HG02623 (cell line): Measurements from ENCODE around the gene TFDP2.
"Not testable (repeated sequence)": the region's sequence is repeated elsewhere in the genome, so short reads cannot be mapped to it uniquely, and the experiment has no call there.

Experiments
- ATAC-seq: cut with Tn5 transposase; IDR thresholded peaks from one replicate; pipeline ENCODE4 v1.9.1; 2021; ENCODE audit warnings: moderate library complexity; ENCODE audit not compliant: unreplicated experiment

Gene TFDP2

GRCh38 chr3:142075656-142076055 is 73.7 kb downstream of the TFDP2 start:
- not testable (repeated sequence) for ATAC-seq

- ATAC-seq: no peak
These were observed 76.5 kb downstream of the TFDP2 start for GRCh38 chr3:142072816-142073215.

- no peak for ATAC-seq
These were observed 83.4 kb downstream of the TFDP2 start for GRCh38 chr3:142065932-142066331.

- ATAC-seq: no peak
These were observed 84.0 kb downstream of the TFDP2 start for GRCh38 chr3:142065344-142065743.

DNA sequence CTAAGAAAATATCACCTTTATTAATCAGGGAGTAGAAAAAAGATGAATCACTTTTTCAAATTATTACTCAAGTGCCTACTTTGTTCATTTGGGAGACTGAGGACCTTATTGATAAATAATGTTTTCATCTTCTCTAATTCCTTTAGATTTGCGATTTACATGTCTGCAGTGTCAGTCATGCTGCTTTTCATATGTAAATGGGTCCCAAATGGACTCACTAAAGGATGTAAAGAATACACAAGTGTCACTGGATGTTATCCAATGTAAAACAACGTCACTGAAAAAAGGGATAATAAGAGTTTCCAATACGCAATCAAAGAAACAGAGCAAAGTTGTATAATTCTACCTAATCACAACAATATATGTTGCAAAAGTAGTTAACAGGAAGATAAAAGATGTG is 84.9 kb downstream of the TFDP2 start:
- ATAC-seq: no peak

- ATAC-seq: no peak
These were observed 92.0 kb downstream of the TFDP2 start for GRCh38 chr3:142057331-142057725.

- ATAC-seq: no peak
These were observed 92.6 kb downstream of the TFDP2 start for GRCh38 chr3:142056656-142057330.

DNA sequence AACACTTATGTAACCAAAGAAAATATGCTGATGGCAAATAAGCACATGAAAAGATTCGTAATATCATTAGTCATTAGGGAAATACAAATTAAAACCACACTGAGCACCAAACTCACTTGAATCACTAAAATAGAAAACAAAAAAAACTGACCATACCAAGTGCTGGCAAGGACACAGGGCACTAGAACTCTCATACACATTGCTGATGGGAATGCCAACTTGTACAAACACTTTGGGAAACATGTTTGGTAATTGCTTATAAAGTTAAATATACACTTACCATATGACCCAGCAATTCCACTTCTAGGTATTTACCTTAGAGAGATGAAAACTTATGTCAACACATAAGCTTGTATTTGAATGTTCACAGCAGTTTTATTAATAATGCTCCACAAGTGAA is 95.5 kb downstream of the TFDP2 start:
- no peak for ATAC-seq

DNA sequence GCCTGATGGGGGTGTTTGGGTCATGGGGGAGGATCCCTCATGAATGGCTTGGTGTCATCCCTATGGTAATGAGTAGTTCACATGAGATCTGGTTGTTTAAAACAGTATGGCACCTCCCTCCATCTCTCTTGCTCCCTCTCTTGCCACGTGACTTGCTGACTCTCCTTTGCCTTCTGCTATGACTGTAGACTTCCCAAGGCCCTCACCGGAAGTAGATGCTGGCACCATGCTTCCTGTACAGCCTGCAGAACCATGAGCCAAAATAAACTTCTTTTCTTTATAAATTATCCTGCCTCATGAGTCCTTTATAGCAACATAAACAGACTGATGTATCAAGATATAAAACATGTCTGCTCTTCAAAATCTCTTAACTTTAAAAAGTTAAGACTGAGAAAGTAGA is 96.1 kb downstream of the TFDP2 start:
- no peak for ATAC-seq

DNA sequence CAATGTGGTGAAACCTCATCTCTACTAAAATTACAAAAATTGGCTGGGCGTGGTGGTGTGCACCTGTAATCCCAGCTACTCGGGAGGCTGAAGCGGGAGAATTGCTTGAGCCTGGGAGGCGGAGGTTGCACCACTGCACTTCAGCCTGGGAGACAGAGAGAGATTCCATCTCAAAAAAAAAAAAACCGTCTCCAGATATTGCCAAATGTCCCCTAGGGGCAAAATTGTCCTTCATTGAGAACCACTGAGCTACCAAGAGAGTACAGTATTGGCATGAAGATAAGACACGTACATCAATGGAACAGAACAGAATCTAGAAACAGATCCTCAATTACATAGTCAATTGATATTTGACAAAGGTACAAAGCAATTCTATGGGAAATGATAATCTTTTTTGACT is 98.0 kb downstream of the TFDP2 start:
- ATAC-seq: no peak

- no peak for ATAC-seq
These were observed 102.3 kb downstream of the TFDP2 start for GRCh38 chr3:142047021-142047369.

- ATAC-seq: no peak
These were observed 102.9 kb downstream of the TFDP2 start for GRCh38 chr3:142046320-142047020.

DNA sequence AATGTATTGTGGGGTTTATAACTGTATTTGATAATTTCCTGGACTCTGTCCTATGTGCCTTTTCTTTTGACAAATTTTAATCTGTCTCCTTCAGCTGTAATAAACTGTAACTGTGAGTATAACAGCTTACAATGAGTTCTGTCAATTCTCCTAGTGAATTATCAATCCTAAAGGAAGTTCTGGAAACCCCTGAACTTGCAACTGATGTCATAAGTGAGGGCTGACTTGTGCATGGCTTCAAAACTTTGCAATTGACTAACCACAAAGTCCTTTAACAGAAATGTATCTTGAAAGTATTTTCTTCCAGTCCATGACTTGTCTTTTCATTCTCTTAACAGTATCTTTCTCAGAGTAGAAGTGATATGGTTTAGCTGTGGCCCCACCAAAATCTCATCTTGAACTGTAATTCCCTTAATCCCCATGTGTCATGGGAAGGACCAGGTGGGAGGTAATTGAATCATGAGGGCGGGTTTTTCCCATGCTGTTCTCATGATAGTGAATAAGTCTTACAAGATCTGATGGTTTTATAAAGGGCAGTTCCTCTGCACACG is 108.3 kb downstream of the TFDP2 start:
- no peak for ATAC-seq

- ATAC-seq: no peak
These were observed 113.9 kb downstream of the TFDP2 start for GRCh38 chr3:142035308-142035922.

DNA sequence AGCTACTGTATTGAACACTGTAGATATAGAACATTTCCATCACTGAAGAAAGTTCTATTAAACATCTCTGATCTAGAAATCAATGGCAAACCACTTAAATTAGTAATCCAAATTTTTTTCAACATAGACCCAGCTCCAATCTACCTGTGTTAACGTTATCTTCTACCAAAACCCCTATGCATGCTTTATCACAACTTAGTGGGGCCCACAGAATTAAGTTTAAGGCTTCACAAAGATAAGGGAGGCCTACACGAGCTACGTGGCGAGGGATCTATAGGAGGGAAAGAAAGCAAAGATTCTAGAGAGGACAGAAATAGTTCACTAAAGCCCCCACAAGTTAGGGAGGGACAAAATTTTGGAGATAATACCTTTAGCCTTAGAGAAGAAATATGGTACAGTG is 116.1 kb downstream of the TFDP2 start:
- no peak for ATAC-seq

GRCh38 chr3:142031575-142031974 is 117.8 kb downstream of the TFDP2 start:
- ATAC-seq: no peak

DNA sequence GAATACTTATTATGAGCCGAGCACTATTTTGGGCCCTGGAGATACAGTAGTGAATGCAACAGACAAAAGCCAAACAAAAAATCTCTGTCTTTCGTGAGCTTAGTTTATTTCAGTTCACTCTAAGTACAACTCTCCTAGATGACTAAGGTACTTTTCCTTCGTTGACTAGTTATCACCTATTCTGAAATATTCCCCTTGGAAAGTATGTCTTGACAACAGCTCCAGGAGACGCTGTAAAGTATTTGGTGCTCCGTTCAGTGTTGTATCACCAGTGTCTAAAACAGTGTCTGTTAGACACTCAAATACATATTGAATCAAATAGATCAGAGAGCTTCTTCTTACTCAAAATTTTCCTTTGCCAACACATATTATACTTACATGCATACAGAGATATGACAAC is 119.6 kb downstream of the TFDP2 start:
- no peak for ATAC-seq

GRCh38 chr3:142029052-142029642 is 120.2 kb downstream of the TFDP2 start:
- peak; percentile 39 for ATAC-seq

DNA sequence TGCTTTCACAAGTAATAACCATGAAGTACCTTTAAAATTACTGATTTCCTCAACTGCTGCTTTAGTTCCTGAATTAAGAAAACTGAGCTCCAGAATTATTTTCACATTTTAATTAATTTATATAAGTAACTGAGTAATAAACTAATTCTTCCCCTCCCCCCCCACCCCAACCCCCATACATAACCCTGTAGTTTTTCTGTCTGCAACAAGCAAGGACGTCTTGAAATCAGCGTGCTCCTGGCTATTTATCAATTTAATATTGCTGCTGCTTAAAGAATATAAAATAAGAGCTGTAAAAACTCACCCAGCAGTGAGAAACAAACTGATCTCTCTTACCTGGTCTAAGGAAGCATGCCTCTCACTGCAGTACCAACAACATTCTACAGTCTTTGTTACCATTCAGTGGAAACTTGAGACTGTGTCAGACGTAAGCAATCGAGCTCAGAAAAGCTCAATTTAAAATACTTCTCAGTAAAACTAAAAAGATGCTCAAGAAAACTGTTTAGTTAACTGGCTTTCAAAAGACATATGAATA is 121.0 kb downstream of the TFDP2 start:
- peak; percentile 56 for ATAC-seq

DNA sequence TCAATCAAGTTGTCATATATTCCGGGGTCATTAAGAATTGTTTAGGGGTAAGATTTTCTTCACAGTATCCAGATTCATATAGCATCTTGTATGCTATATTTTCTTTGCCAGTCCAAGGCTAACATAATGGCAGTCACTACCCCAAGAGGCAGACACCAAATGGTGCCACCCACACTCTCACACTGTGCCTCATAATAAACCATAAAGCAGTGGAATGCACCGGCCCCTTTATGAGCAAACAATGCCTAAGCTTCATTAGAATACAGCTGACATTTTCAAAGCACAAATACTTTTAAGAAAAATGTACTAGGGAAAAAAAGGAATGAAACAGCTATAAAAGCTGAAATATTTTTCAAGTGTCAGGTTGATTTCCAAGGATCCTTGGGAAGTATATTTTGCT is 121.6 kb downstream of the TFDP2 start:
- peak; percentile 61 for ATAC-seq

DNA sequence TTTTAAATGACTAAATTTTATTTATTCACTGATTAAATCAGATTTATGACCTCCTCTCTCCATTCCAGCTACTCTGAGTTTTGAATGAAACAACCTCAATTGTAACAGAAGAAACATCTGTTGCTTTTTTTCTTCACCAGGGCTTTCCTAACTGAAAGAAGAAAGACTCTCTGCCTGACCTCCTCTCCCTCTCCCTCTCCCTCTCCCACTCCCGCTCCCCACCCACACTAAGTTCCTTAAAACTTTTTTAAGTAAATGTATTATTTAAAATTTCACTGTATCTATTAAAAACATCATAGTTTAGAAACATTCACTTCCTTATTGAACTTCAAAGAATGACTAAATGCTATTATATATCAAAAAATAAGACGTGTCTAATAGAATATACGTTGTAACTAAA is 122.0 kb downstream of the TFDP2 start:
- no peak for ATAC-seq
